GM21367 (cell line): ENCODE results near the gene TBC1D5.
"Not testable (repeated sequence)": the region's sequence is repeated elsewhere in the genome, so short reads cannot be mapped to it uniquely, and the experiment has no call there.

Source experiments
- ATAC-seq: cut with Tn5 transposase; IDR thresholded peaks from one replicate; pipeline ENCODE4 v1.9.1; 2021; ENCODE audit not compliant: unreplicated experiment

The TBC1D5 gene

GRCh38 chr3:17494117-17494809, 248.2 kb downstream of the TBC1D5 start:
- ATAC-seq, result no peak

DNA sequence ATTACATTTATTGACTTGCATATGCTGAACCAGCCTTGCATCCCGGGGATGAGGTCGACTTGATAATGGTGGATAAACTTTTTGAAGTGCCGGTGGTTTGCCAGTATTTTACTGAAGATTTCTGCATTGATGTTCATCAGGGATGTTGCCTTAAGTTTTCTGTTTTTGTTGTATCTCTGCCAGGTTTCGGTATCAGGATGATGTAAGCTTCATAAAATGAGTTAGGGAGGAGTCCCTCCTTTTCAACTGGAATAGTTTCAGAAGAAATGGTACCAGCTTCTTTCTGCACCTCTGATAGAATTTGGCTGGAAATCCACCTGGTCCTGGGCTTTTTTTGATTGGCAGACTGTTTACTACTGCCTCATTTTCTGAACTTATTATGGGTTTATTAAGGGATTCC, 250.8 kb downstream of the TBC1D5 start:
- ATAC-seq, result no peak

DNA sequence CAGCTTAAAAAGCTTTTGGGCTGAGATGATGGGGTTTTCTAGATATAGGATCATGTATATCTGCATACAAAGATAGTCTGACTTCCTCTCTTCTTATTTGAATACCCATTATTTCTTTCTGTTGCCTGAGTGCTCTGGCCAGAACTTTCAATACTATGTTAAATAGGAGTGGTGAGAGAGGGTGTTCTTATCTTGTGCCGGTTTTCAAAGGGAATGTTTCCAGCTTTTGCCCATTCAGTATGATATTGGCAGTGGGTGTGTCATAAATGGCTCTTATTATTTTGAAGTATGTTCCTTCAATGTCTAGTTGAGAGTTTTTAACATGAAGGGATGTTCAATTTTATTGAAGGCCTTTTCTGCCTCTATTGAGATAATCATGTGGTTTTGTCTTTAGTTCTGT, 251.2 kb downstream of the TBC1D5 start:
- not testable (repeated sequence) for ATAC-seq

- no peak for ATAC-seq
These were observed 253.3 kb downstream of the TBC1D5 start for GRCh38 chr3:17489139-17489538.

GRCh38 chr3:17481116-17481515, 261.3 kb downstream of the TBC1D5 start:
- ATAC-seq, result no peak

DNA sequence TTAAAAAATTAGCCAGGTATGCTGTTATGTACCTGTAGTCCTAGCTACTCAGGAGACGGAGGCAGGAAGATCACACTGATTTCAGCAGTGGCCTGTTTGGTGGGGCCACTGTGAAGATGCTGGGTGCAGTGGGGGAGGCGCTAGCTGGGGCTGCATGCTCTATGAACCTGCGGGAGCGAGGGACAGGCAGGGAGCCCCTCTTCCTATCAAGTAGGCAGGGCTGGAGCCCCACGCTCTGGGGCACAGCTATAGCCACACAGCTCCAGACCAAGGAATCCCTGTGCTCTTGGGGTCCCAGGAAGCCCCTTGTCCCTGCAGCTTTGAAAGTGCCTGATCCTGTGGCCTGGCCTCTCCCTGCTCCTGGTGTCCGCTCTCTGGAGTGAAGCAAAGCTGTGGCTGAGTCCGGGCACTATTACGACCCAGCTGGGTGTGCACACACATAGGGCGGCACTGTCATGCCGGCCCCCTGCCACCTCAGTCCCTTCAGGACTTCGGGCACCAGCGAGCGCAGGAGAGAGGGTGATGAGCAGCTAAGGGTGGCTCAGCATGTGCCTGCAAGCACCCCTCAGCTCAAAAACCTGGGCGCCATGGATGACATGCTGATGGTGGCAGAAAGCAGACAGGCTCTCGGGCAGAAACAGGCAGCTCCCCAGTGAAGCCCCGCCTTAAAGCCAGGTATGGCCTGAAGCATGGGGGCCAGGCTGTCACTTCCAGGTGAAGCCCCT, 262.6 kb downstream of the TBC1D5 start:
- ATAC-seq, result no peak

DNA sequence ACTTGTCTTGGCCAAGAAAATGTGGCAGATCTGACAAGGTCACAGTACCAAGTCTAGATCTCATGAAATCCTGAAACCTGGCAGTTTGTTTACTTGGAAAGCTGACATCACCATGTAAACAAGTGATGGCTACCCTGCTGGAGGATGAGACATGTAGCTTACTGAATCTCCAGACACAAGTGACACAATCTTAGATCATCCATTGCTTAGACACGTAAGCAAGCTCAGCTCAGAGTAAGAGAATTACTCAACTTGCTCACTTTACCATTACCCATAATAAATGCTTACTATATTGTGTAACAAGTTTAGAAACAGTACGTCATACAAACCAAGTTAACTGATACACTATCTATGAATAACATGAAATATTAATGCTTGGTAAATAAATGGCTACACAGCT, 263.8 kb downstream of the TBC1D5 start:
- no peak for ATAC-seq

GRCh38 chr3:17473761-17474160, 268.7 kb downstream of the TBC1D5 start:
- ATAC-seq, result no peak

- ATAC-seq, result no peak
These were observed 272.5 kb downstream of the TBC1D5 start for GRCh38 chr3:17469954-17470353.

DNA sequence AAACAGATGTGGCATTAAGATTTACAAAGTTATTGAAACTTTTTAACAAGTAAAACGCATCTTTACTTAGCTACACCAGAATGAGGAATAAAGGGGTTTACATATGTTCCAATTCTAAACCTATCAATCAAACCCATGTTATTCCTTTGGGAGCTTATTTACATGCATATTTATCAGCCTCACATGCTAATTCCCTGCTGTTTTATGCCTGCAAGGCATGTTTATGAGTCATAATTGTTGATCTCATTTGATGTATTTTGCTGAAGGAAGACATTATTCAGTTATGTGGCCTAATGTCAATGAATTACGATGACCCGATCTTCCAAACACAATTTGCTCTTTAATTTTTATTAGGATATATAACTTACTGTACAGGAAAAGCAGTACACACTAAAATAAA, 272.9 kb downstream of the TBC1D5 start:
- no peak for ATAC-seq

GRCh38 chr3:17466028-17466427, 276.4 kb downstream of the TBC1D5 start:
- no peak for ATAC-seq

DNA sequence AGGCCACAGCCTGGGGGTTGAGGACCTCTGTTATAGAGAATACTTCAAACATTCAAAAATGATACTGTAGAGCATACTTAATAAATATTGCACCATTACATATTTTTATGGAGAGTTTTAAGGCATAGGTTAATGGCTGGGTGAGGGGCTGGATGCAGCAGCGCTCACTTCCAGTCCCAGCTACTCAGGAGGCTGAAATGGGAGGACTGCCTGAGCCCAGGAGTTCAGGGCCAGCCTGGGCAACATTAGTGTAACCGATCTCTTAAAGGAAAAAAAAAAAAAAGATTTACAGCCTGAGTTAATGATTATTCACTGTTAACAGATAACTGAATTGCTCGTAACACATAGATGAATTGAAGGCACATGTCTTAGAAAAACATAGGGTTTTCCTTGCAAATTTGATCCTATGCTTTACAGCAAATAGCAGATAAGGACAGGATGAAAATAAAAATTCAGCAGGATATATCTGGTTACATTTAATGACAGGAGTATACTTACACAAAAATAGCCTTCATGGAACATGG, 282.9 kb downstream of the TBC1D5 start:
- no peak for ATAC-seq

DNA sequence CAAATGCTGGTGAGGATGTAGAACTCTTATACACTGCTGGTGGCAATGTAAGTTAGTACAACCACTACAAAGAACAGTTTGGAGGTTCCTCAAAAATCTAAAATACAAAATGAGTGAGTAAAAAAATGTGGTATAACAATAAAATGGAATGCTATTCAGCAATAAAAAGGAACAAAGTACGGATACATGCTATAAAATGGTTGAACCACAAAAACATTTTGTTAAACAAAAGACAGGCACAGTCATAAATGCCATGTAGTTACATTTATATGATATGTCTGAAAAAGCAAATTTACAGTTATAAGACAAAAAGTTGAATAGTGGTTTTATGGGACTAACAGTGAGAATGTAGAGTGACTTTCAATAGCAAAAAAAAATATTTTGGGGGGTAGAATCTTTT, 285.8 kb downstream of the TBC1D5 start:
- ATAC-seq, result no peak

DNA sequence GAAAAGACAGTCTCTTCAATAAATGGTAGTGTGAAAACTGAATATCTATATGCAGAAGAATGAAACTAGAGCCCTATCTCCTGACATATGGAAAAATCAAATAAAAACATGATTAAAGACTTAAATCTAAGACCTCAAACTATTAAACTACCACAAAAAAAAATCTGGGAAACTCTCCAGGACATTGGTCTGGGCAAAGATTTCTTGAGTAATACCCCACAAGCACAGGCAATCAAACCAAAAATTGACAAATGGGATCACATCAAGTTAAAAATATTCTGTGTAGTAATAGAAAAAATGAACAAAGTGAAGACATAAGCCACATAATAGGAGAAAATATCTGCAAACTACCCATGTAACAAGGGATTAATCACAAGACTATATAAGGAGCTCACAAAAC, 286.4 kb downstream of the TBC1D5 start:
- ATAC-seq, result no peak

- no peak for ATAC-seq
These were observed 297.6 kb downstream of the TBC1D5 start for GRCh38 chr3:17444865-17445264.

GRCh38 chr3:17443142-17443541, 299.3 kb downstream of the TBC1D5 start:
- no peak for ATAC-seq

- ATAC-seq, result no peak
These were observed 299.9 kb downstream of the TBC1D5 start for GRCh38 chr3:17442332-17443049.

DNA sequence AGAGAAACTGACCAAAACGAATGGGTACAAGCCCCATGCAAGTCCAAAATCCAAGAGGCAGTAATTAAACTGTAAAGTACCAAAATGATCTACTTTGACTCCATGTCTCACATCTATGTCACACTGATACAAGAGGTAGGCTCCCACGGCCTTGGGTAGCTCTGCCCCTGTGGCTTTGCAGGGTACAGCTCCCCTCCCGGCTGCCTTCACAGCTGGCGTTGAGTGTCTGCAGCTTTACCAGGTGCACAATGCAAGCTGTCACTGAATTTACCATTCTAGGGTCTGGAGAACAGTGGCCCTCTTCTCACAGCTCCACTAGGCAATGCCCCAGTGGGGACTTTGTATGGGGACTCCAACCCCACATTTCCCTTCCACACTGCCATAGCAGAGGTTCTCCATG, 308.6 kb downstream of the TBC1D5 start:
- ATAC-seq, result no peak

DNA sequence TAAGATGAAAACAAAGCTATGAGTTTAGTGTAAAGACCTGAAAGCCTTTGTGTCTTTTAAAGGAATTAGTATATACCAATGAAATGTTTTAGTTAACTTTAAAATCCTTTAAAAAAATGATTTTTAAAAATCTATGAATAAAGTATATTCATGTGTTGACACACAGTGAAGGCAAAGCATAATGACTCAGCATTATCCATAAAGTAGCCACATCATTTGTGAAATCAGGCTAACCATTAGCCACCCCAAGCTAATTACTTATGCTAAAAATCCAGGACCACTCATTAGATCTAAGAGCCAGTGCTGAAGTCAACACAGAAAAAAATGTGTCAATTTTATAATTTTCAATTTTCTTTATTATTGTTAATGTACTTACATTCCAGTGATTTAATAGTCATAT, 310.2 kb downstream of the TBC1D5 start:
- ATAC-seq, result no peak

DNA sequence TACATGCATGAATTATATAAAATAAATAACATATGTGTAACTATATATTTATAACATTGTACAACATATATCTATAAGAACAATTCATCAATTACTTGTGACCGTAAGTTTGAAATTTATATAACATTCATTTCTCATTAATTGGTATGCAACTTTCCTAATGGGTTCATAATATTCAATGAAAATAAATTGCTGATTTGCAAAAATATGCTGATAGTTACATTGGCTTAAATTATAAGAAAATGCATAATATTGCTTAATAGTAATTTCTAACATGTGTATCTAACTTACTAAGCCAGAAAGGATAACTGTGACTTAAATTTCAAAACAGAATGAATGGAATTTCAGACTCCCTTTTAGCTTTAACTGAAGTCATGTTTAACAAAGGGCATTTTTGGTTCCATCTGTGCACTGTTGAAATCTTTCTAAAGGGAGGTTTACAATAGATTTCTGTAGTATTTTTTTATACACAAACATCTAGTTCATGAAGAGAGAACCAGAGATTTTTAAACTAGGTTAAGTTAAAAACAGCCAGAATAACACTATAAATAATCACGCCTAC, 310.9 kb downstream of the TBC1D5 start:
- no peak for ATAC-seq

- no peak for ATAC-seq
These were observed 311.4 kb downstream of the TBC1D5 start for GRCh38 chr3:17431004-17431403.

DNA sequence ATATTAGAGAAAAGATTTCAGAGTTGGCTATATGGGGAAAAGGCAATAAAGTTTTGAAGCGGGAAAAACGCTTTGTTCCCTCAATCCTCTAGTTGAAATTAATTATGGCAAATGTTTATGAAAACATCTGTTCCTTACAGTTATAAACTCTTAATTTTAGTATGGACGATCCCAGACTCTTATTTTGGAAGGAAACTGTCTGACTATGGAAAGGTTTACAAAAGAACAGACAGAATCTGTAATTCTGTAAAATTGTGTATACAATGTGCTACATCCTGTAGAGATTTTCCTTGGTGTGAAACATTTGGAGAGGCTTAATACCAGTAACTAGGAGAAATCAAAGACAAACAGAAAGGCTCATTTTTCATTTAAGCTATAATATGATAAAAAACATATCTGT, 311.8 kb downstream of the TBC1D5 start:
- no peak for ATAC-seq
